Heart left ventricle (tissue), 16 donors: ENCODE data around the gene OCSTAMP. TPM values are rescaled to one million over a fixed set of nuclear protein-coding genes. Genes with fewer than 3 reads are reported as not detected.

Source experiments
- ATAC-seq, 4 donors: fragments of 200-7000 bp; cut with Tn5 transposase; one replicate each; pipeline ENCODE4 v1.9.1; 2020 to 2022; ENCODE audit warnings: moderate library complexity in 4 of 4, mild to moderate bottlenecking in 3 of 4, moderate number of reproducible peaks in 1 of 4
- DNase-seq, 5 donors: peaks; one replicate each; pipeline ENCODE4 v3.0.0-alpha.2; 2020
- H3K27ac ChIP-seq, 12 donors: fragments of 200-600 bp; sonication (generic) in 4 of 12; one replicate each; pipeline versions ENCODE4 v1.5.0 to v1.8.0; 2016 to 2022; ENCODE audit warnings: mild to moderate bottlenecking in 2 of 12
- H3K27me3 ChIP-seq, 9 donors: fragments of 200-600 bp; sonication (generic) in 2 of 9; one replicate each; pipeline versions ENCODE4 v1.5.1 to v1.8.0; 2016 to 2022; ENCODE audit warnings: mild to moderate bottlenecking in 3 of 9
- H3K36me3 ChIP-seq, 9 donors: fragments of 200-600 bp; sonication (generic) in 2 of 9; one replicate each; pipeline versions ENCODE4 v1.5.0 to v1.8.0; 2018 to 2022; ENCODE audit warnings: mild to moderate bottlenecking in 2 of 9
- H3K4me1 ChIP-seq, 12 donors: fragments of 200-600 bp; sonication (generic) in 4 of 12; one replicate each; pipeline versions ENCODE4 v1.5.0 to v1.8.0; 2016 to 2022; ENCODE audit warnings: mild to moderate bottlenecking in 3 of 12
- H3K4me3 ChIP-seq, 12 donors: fragments of 200-600 bp; sonication (generic) in 4 of 12; one replicate each; pipeline versions ENCODE4 v1.5.0 to v1.8.0; 2017 to 2022; ENCODE audit warnings: mild to moderate bottlenecking in 9 of 12, moderate library complexity in 4 of 12
- H3K9me3 ChIP-seq, 12 donors: fragments of 200-600 bp; sonication (generic) in 4 of 12; one replicate each; pipeline versions ENCODE4 v1.5.0 to v1.8.0; 2016 to 2022; ENCODE audit warnings: mild to moderate bottlenecking in 1 of 12
- CTCF ChIP-seq, 12 donors: fragments of 200-600 bp; sonication (generic) in 4 of 12; IDR thresholded peaks; one replicate each; pipeline versions ENCODE4 v1.5.0 to v1.8.0; 2018 to 2022; ENCODE audit warnings: antibody characterized with exemption in 12 of 12, mild to moderate bottlenecking in 5 of 12
- POLR2A ChIP-seq, 2 donors: fragments of 450-650 bp; IDR thresholded peaks; one replicate each; pipeline ENCODE4 v1.6.1; 2017; ENCODE audit warnings: antibody characterized with exemption in 2 of 2, mild to moderate bottlenecking in 2 of 2, moderate library complexity in 2 of 2
- WGBS, 4 donors: extraction: QIAGEN DNeasy Blood & Tissue Kit in 2 of 4; methylation state at CpG; one replicate each; pipeline versions ENCODE4 v1.1.5 to v1.1.7; 2013 to 2018; 5-methylcytosine and 5-hydroxymethylcytosine counted together
- intact Hi-C, 10 donors: fragments of 100-400 bp; cut with DNase I; formaldehyde crosslinking; loops; one replicate each; pipeline versions ENCODE4 v1.11.1 to v1.14.2; 2022
- polyA plus RNA-seq, 2 donors: library from polyadenylated mRNA; stranded (reverse); fragments of 200-250 nt; gene quantifications; one replicate each; pipeline ENCODE4 v1.2.3, GENCODE V29; 2013
- total RNA-seq, 9 donors: library from RNA; depleted of rRNA in 2 of 9; stranded (reverse); fragments of >200 nt in 2 of 9; fragmentation: NEBNext Ultra II Directional in 3 of 9; extraction: Animal tissue kit (Norgen Biotek cat#: 25700) in 3 of 9; gene quantifications; one replicate each; pipeline versions ENCODE4 v1.1.0 to v1.2.4, GENCODE V29; 2016 to 2023
- donor health status: ischemic (EF 13 %, LVEDD 7.1; RV severe dilation, severe dysfunction).
- donor health status: healthy with polysubstance abuse.
- donor health status: DM: no; HTN: yes; CAD: no.
- donor health status: DM: no; HTN: no; CAD: no.
- donor health status: ischemic (EF 25% LVEDD 6.9; RV normal size, moderate dysfunction).
- donor health status: ischemic (EF 25% LVEDD 5.7; RV mildly dilated, moderate dysfunction).
- donor health status: healthy.
- donor health status: DM: yes; HTN: yes; CAD: no.
- donor health status: ischemic (EF 35%, LVEDD 5.7; RV mildly dilated, moderate dysfunction).
- donor health status: nonischemic (EF 11% LVEDD 7.7; RV severe dilation, severe dysfunction).
- donor health status: DM: yes; HTN: yes; CAD: no.
- donor health status: PGD.
- donor health status: ischemic (EF 29% LVEDD 5.4; RV normal size, mild dysfunction).
- donor health status: nonischemic (EF 23%, LVEDD 6.1; RV moderate dilation, normal function).

Gene OCSTAMP
- total and polyA plus RNA-seq, 11 donors, result not detected

- whole genome bisulfite sequencing, 4 donors, result 67 to 93% (median 85%) methylated on average over 5 to 6 of the region's 6 CpGs
- Histone ChIP-seq H3K4me1 (peaks cover 0 to 11% (median 1%) of the 10 kb centered on the region in 12 donors), H3K36me3 (no peaks in the 10 kb centered on the region), H3K4me3 (no peak overlapping the region), H3K27me3 (no peaks in the 10 kb centered on the region), H3K27ac (no peak overlapping the region), H3K9me3 (no peaks in the 10 kb centered on the region)
- ATAC-seq (no peak), DNase-seq (no peak)
- TF ChIP-seq CTCF (IDR thresholded peaks at IDR 0.05) (no peak), POLR2A (IDR thresholded peaks at IDR 0.05) (no peak)
- intact Hi-C loops, result no loop called here
Observed at GRCh38 chr20:46576774-46577395, 26.4 kb upstream of the OCSTAMP start.

GRCh38 chr20:46575937-46576461 lies 25.5 kb upstream of the OCSTAMP start:
- Histone ChIP-seq H3K9me3 (no peaks in the 10 kb centered on the region), H3K4me3 (no peak overlapping the region), H3K36me3 (no peaks in the 10 kb centered on the region), H3K27me3 (no peaks in the 10 kb centered on the region), H3K27ac (no peak overlapping the region), H3K4me1 (peaks cover 0 to 12% (median 1%) of the 10 kb centered on the region in 12 donors)
- WGBS, 4 donors, result 51 to 59% (median 56%) methylated on average over 9 of the region's 9 CpGs
- intact Hi-C loops, result no loop called here
- TF ChIP-seq POLR2A (IDR thresholded peaks at IDR 0.05) (no peak), CTCF (IDR thresholded peaks at IDR 0.05) (no peak)
- ATAC-seq (no peak), DNase-seq (no peak)

GRCh38 chr20:46575394-46575793 lies 24.9 kb upstream of the OCSTAMP start:
- no peak overlapping the region for H3K27ac ChIP-seq
- H3K4me1 ChIP-seq, result peaks cover 0 to 12% (median 1%) of the 10 kb centered on the region in 12 donors
- 84 to 92% (median 88%) methylated on average over 5 of the region's 5 CpGs for WGBS, 4 donors
- H3K36me3 ChIP-seq, result no peaks in the 10 kb centered on the region
- ATAC-seq (no peak), DNase-seq (no peak)
- H3K9me3 ChIP-seq, result no peaks in the 10 kb centered on the region
- intact Hi-C loops, result no loop called here
- H3K4me3 ChIP-seq, result no peak overlapping the region
- no peaks in the 10 kb centered on the region for H3K27me3 ChIP-seq
- TF ChIP-seq CTCF (IDR thresholded peaks at IDR 0.05) (no peak), POLR2A (IDR thresholded peaks at IDR 0.05) (no peak)

GRCh38 chr20:46573788-46574584 lies 23.5 kb upstream of the OCSTAMP start:
- DNase-seq, result no peak
- Histone ChIP-seq H3K4me3 (no peak overlapping the region), H3K4me1 (peaks cover 0 to 14% (median 3%) of the 10 kb centered on the region in 12 donors), H3K36me3 (no peaks in the 10 kb centered on the region), H3K27ac (no peak overlapping the region), H3K27me3 (no peaks in the 10 kb centered on the region), H3K9me3 (no peaks in the 10 kb centered on the region)
- no peak for ATAC-seq
- TF ChIP-seq CTCF (IDR thresholded peaks at IDR 0.05) (no peak), POLR2A (IDR thresholded peaks at IDR 0.05) (no peak)
- whole genome bisulfite sequencing, 4 donors, result 84 to 89% (median 87%) methylated on average over 19 of the region's 19 CpGs
- intact Hi-C loops, result loop anchor here in 1 of 10 donors (5.0 kb wide), 1 partner anchor 113 kb away; the partner anchor contains the start of gene TP53RK
